Ishikawa (cell line): ENCODE measurements around the gene PDGFB.

Source experiments
- CEBPB ChIP-seq: IDR thresholded peaks from 2 replicates; pipeline ENCODE4 v1.6.1; 2012
- EP300 ChIP-seq: IDR thresholded peaks from 2 replicates; pipeline ENCODE4 v1.6.1; 2012; ENCODE audit warnings: borderline replicate concordance
- MAX ChIP-seq: IDR thresholded peaks from 2 replicates; pipeline ENCODE4 v1.6.1; 2012
- NFIC ChIP-seq: IDR thresholded peaks from 2 replicates; pipeline ENCODE4 v1.6.1; 2012
- REST ChIP-seq: IDR thresholded peaks from 2 replicates; pipeline ENCODE4 v1.6.1; 2012; ENCODE audit warnings: low read depth, mild to moderate bottlenecking
- TAF1 ChIP-seq: IDR thresholded peaks from 2 replicates; pipeline ENCODE4 v1.6.1; 2012; ENCODE audit warnings: low read depth, mild to moderate bottlenecking
- TCF12 ChIP-seq: IDR thresholded peaks from 2 replicates; pipeline ENCODE4 v1.6.1; 2012; ENCODE audit warnings: low read depth

GRCh38 chr22:39219071-39220039 is 25.4 kb downstream of the PDGFB start:
- TF ChIP-seq TCF12 (no peak), NFIC (no peak), MAX (no peak), REST (no peak), TAF1 (no peak), CEBPB (no peak), EP300 (no peak)
